Measurements from ENCODE around the gene NR3C2. TPM values are rescaled to one million over a fixed set of nuclear protein-coding genes. Genes with fewer than 3 reads are reported as not detected.

The NR3C2 gene
- total and polyA plus RNA-seq, 12 donors = 1.1 to 19.8 (median 11.7) TPM

- TF ChIP-seq CTCF (IDR thresholded peaks at IDR 0.05) = no peak
- TF ChIP-seq POLR2A (IDR thresholded peaks at IDR 0.05) = peak in 1 of 2 donors; percentile 36
- WGBS, 4 donors = 0 to 1% (median 0%) methylated on average over 1 to 97 of the region's 98 CpGs
- H3K36me3 ChIP-seq (replicated peaks in 1 of 2) = no peaks in the 10 kb centered on the region
- peak overlapping the region in 3 of 4 donors; percentile 53 to 81 (median 77) for H3K4me3 ChIP-seq
- intact Hi-C loops (cut with DNase I) = loop anchor here (10.0 kb wide), 2 partner anchors 150 to 160 kb away; no protein-coding TSS in a partner anchor
- DNase-seq = peak; percentile 45 to 76 (median 53)
- peaks cover 6 to 24% of the 10 kb centered on the region in 2 donors for H3K4me1 ChIP-seq (replicated peaks in 1 of 2)
- H3K27me3 ChIP-seq = no peaks in the 10 kb centered on the region
- H3K27ac ChIP-seq = peak overlapping the region in 3 of 5 donors; percentile 55 to 79 (median 62)
- no peaks in the 10 kb centered on the region for H3K9me3 ChIP-seq (replicated peaks in 1 of 3)
Observed at GRCh38 chr4:148445071-148445859, 3.1 kb upstream of the NR3C2 start.

- no peaks in the 10 kb centered on the region for H3K9me3 ChIP-seq (replicated peaks in 1 of 3)
- 0 to 3% (median 1%) methylated on average over 14 to 89 of the region's 89 CpGs for WGBS, 4 donors
- H3K36me3 ChIP-seq (replicated peaks in 1 of 2) = no peaks in the 10 kb centered on the region
- TF ChIP-seq CTCF (IDR thresholded peaks at IDR 0.05) (peak in 1 of 6 experiments; percentile 8), POLR2A (IDR thresholded peaks at IDR 0.05) (no peak)
- no peaks in the 10 kb centered on the region for H3K27me3 ChIP-seq
- peak; percentile 25 to 69 (median 38) for DNase-seq
- peak overlapping the region; percentile 1 to 81 (median 65) for H3K4me3 ChIP-seq
- peaks cover 6 to 31% of the 10 kb centered on the region in 2 donors for H3K4me1 ChIP-seq (replicated peaks in 1 of 2)
- H3K27ac ChIP-seq = peak overlapping the region in 3 of 5 donors; percentile 55 to 79 (median 62)
- intact Hi-C loops (cut with DNase I) = loop anchor here (10.0 kb wide), 2 partner anchors 150 to 160 kb away; no protein-coding TSS in a partner anchor
Observed at GRCh38 chr4:148444296-148445070, 2.3 kb upstream of the NR3C2 start.

GRCh38 chr4:148443512-148444295 is 1.5 kb upstream of the NR3C2 start:
- no peaks in the 10 kb centered on the region for H3K9me3 ChIP-seq (replicated peaks in 1 of 3)
- TF ChIP-seq CTCF (IDR thresholded peaks at IDR 0.05) (no peak), POLR2A (IDR thresholded peaks at IDR 0.05) (no peak)
- no peaks in the 10 kb centered on the region for H3K36me3 ChIP-seq (replicated peaks in 1 of 2)
- no peaks in the 10 kb centered on the region for H3K27me3 ChIP-seq
- H3K4me3 ChIP-seq = peak overlapping the region; percentile 1 to 81 (median 65)
- DNase-seq = peak; percentile 21 to 54 (median 39)
- intact Hi-C loops (cut with DNase I) = loop anchor here (10.0 kb wide), 2 partner anchors 149 to 159 kb away; no protein-coding TSS in a partner anchor
- H3K4me1 ChIP-seq (replicated peaks in 1 of 2) = peaks cover 6 to 39% of the 10 kb centered on the region in 2 donors
- H3K27ac ChIP-seq = peak overlapping the region in 3 of 5 donors; percentile 23 to 79 (median 62)
- 0 to 1% (median 1%) methylated on average over 22 to 64 of the region's 64 CpGs for WGBS, 4 donors

All from adrenal gland (tissue), 12 donors.